Naive thymus-derived CD4-positive, alpha-beta T cell (primary cell): ENCODE results near the gene ARL11. TPM values are rescaled to one million over a fixed set of nuclear protein-coding genes. Genes with fewer than 3 reads are reported as not detected.
"Not testable (repeated sequence)": the region's sequence is repeated elsewhere in the genome, so short reads cannot be mapped to it uniquely, and the experiment has no call there.

Experiments
- ATAC-seq: fragments of 150-1000 bp; cut with Tn5 transposase; 2 replicates; pipeline ENCODE4 v1.10.0; 2021; ENCODE audit warnings: mild to moderate bottlenecking, moderate library complexity
- CTCF ChIA-PET: fragments of 350-600 bp; sonication (Branson Sonifier 250); formaldehyde crosslinking; loops from one replicate; lab custom pipeline; 2021; ENCODE audit warnings: antibody characterized with exemption; lab: Charles Lee
- POLR2A ChIA-PET: fragments of 350-600 bp; sonication (Branson Sonifier 250); formaldehyde crosslinking; loops from one replicate; lab custom pipeline; 2021; ENCODE audit warnings: antibody characterized with exemption, inconsistent platforms; lab: Charles Lee
- DNase-seq, 9 donors: peaks; one replicate each; pipeline versions ENCODE4 v3.0.0 to v3.0.0-alpha.2; 2020 to 2022; ENCODE audit warnings: mixed read lengths in 1 of 9
- H3K27ac ChIP-seq: one replicate; pipeline ENCODE4 v1.7.0; 2013; ENCODE audit warnings: mild to moderate bottlenecking, low read depth, low read length, moderate library complexity
- H3K27me3 ChIP-seq, 2 donors: one replicate each; pipeline ENCODE4 v1.7.0; 2013; ENCODE audit warnings: low read length in 2 of 2, mild to moderate bottlenecking in 2 of 2, moderate library complexity in 2 of 2; ENCODE audit not compliant: control insufficient read depth in 2 of 2, insufficient read depth in 2 of 2
- H3K36me3 ChIP-seq, 3 experiments: 1 replicate in 2 of 3; 2 replicates in 1 of 3; pipeline ENCODE4 v1.7.0; 2013; ENCODE audit warnings: low read length in 3 of 3, mild to moderate bottlenecking in 3 of 3, moderate library complexity in 1 of 3; ENCODE audit not compliant: insufficient read depth in 3 of 3, control insufficient read depth in 2 of 3
- H3K4me1 ChIP-seq, 2 donors: one replicate each; pipeline ENCODE4 v1.7.0; 2013; ENCODE audit warnings: low read length in 2 of 2, mild to moderate bottlenecking in 2 of 2, moderate library complexity in 1 of 2; ENCODE audit not compliant: control insufficient read depth in 2 of 2, insufficient read depth in 2 of 2
- H3K4me3 ChIP-seq: 2 replicates; pipeline ENCODE4 v1.7.0; 2013; ENCODE audit warnings: mild to moderate bottlenecking, low read length
- H3K9me3 ChIP-seq, 3 experiments: 1 replicate in 2 of 3; 2 replicates in 1 of 3; pipeline ENCODE4 v1.7.0; 2013; ENCODE audit warnings: low read length in 3 of 3; ENCODE audit not compliant: control insufficient read depth in 2 of 3
- H3K27ac Mint-ChIP-seq, 9 donors: one replicate each; pipeline ENCODE4 v1.8.0; 2020 to 2022; ENCODE audit warnings: mixed read lengths in 9 of 9, mild to moderate bottlenecking in 8 of 9, moderate library complexity in 5 of 9, inconsistent platforms in 2 of 9
- H3K27me3 Mint-ChIP-seq, 5 donors: one replicate each; pipeline ENCODE4 v1.8.0; 2021 to 2022; ENCODE audit warnings: mixed read lengths in 5 of 5, mild to moderate bottlenecking in 1 of 5
- H3K36me3 Mint-ChIP-seq, 5 donors: one replicate each; pipeline ENCODE4 v1.8.0; 2020 to 2022; ENCODE audit warnings: mixed read lengths in 5 of 5, mild to moderate bottlenecking in 3 of 5, inconsistent platforms in 1 of 5
- H3K4me1 Mint-ChIP-seq, 7 donors: one replicate each; pipeline ENCODE4 v1.8.0; 2020 to 2022; ENCODE audit warnings: mixed read lengths in 7 of 7, mild to moderate bottlenecking in 3 of 7, inconsistent platforms in 1 of 7
- H3K4me3 Mint-ChIP-seq, 10 donors: one replicate each; pipeline ENCODE4 v1.8.0; 2020 to 2022; ENCODE audit warnings: mild to moderate bottlenecking in 10 of 10, mixed read lengths in 10 of 10, moderate library complexity in 6 of 10, inconsistent platforms in 2 of 10
- H3K9me3 Mint-ChIP-seq, 11 donors: one replicate each; pipeline ENCODE4 v1.8.0; 2020 to 2022; ENCODE audit warnings: mixed read lengths in 11 of 11, mild to moderate bottlenecking in 4 of 11, inconsistent platforms in 1 of 11, moderate library complexity in 1 of 11
- intact Hi-C, 2 donors: fragments of 100-400 bp; cut with micrococcal nuclease; formaldehyde crosslinking; loops; one replicate each; pipeline ENCODE4 v1.15.1; 2023
- polyA plus RNA-seq, 2 donors: library from polyadenylated mRNA; unstranded; fragments of 300-500 nt; fragmentation: Illumina TruSeq; gene quantifications; one replicate each; pipeline ENCODE4 v1.2.3, GENCODE V29; 2021
- total RNA-seq, 6 experiments: library from RNA in 5 of 6; stranded (reverse) in 5 of 6; gene quantifications; 1 replicate in 5 of 6; 2 replicates in 1 of 6; pipeline ENCODE4 v1.2.3 and lab custom pipeline; 2021 to 2026

The ARL11 gene
- total and polyA plus RNA-seq, 7 experiments from 2014 or later: 0.30 to 3.4 (median 0.92) TPM

DNA sequence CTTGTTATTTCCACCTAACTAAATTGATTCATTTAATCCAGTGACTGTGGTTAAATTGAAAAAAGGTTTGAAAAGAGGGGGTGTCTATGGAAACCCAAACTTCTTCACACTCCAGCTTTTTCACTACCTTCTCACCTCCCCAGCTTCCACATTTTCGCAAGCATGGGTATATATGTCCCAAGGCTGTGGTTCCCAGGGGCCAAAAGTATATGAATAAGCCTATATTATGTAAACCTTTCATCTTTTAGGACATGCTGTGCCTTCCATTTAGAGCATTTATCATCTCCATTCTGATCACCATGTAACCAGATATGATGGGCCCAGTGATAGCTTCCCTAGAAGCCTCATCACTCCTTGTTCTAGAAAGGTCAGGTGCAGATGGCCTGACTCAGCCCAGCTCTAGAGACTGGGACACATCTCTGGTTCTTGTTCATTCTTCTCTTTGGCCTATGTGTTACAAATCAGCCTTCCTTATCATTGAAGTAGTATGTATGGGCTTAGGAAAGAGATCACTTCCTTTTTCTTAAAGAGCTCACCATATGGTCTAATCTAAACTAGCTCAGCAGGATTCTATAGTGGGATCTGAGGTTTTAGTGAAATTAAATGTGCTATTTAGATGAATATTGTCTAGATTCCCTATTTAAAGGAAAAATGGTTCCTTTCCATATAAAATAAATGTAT lies 19.5 kb upstream of the ARL11 start:
- ChIA-PET POLR2A (no interaction called here), CTCF (interaction anchor here (0.7 to 1.1 kb wide), 5 partner anchors 16 to 1482 kb away, joined by 3 to 5 read pairs (median 4); no protein-coding TSS in a partner anchor)
- H3K36me3 ChIP-seq: no peaks in the 10 kb centered on the region
- Mint-ChIP-seq H3K36me3 (peaks cover 0 to 3% (median 0%) of the 10 kb centered on the region in 5 donors), H3K27ac (no peak overlapping the region), H3K27me3 (peaks cover 0 to 10% (median 0%) of the 10 kb centered on the region in 5 donors), H3K9me3 (peaks cover 0 to 16% (median 4%) of the 10 kb centered on the region in 11 donors), H3K4me3 (no peak overlapping the region), H3K4me1 (peaks cover 0 to 7% (median 4%) of the 10 kb centered on the region in 7 donors)
- no peaks in the 10 kb centered on the region for H3K27me3 ChIP-seq
- no peak overlapping the region for H3K4me3 ChIP-seq
- intact Hi-C loops: loop anchor here in 1 of 2 donors (5.0 kb wide), 2 partner anchors 66 to 1011 kb away; no protein-coding TSS in a partner anchor
- H3K4me1 ChIP-seq: no peaks in the 10 kb centered on the region
- DNase-seq: no peak
- H3K9me3 ChIP-seq: no peaks in the 10 kb centered on the region
- no peak for ATAC-seq
- H3K27ac ChIP-seq: no peak overlapping the region

DNA sequence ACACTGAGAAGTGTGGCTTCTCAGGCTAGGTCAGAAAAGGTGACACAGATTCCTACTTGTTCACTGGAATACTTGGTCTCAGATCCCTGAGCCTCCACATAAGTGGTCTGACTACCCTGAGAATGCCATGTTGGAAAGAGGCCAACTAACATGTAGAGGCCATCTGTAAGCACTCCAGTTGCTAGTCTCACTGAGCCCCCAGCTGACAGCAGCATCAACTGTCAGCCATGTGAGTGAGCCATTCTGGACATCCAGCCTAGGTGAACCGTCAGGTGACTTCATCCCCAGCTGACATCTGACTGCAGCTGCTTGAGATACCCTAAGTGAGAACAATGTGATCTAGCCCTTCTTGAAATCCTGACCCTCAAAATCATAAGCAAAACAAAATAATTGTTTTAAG lies 18.1 kb upstream of the ARL11 start:
- no peak overlapping the region for H3K4me3 Mint-ChIP-seq
- CTCF ChIA-PET: no interaction called here
- no peaks in the 10 kb centered on the region for H3K36me3 ChIP-seq
- H3K27me3 Mint-ChIP-seq: peaks cover 0 to 10% (median 0%) of the 10 kb centered on the region in 5 donors
- H3K27ac Mint-ChIP-seq: no peak overlapping the region
- peaks cover 0 to 6% (median 3%) of the 10 kb centered on the region in 7 donors for H3K4me1 Mint-ChIP-seq
- no peaks in the 10 kb centered on the region for H3K27me3 ChIP-seq
- DNase-seq (no peak), ATAC-seq (no peak)
- intact Hi-C loops: no loop called here
- H3K4me3 ChIP-seq: no peak overlapping the region
- H3K36me3 Mint-ChIP-seq: peaks cover 0 to 3% (median 0%) of the 10 kb centered on the region in 5 donors
- POLR2A ChIA-PET: no interaction called here
- no peak overlapping the region for H3K27ac ChIP-seq
- H3K9me3 ChIP-seq: no peaks in the 10 kb centered on the region
- peaks cover 0 to 16% (median 4%) of the 10 kb centered on the region in 11 donors for H3K9me3 Mint-ChIP-seq
- no peaks in the 10 kb centered on the region for H3K4me1 ChIP-seq

DNA sequence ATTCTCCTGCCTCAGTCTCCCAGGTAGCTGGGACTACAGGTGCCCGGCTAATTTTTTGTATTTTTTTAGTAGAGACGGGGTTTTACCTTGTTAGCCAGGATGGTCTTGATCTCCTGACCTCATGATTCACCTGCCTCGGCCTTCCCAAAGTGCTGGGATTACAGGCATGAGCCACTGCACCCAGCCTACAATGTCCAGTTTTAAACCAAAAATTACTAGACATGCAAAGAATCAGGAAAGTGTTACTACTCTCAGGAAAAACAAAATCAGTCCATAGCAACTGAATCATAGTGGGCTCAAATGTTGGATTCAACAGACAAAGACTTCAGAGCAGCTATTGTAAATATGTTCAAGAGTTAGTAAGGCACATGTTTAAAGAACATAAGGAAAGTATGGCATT lies 16.3 kb upstream of the ARL11 start:
- H3K4me1 Mint-ChIP-seq, H3K27ac Mint-ChIP-seq, DNase-seq, ATAC-seq, POLR2A ChIA-PET, H3K9me3 ChIP-seq, H3K36me3 Mint-ChIP-seq, intact Hi-C loops, H3K27ac ChIP-seq, H3K4me3 ChIP-seq, H3K36me3 ChIP-seq, H3K27me3 ChIP-seq, H3K4me3 Mint-ChIP-seq, H3K4me1 ChIP-seq: not testable (repeated sequence)
- Mint-ChIP-seq H3K27me3 (peaks cover 0 to 12% (median 0%) of the 10 kb centered on the region in 5 donors), H3K9me3 (peaks cover 0 to 16% (median 4%) of the 10 kb centered on the region in 11 donors)
- CTCF ChIA-PET: interaction anchor here (0.6 to 1.6 kb wide), 3 partner anchors 30 to 167 kb away, joined by 3 to 4 read pairs (median 3); partner anchors contain the start of gene SETDB2

DNA sequence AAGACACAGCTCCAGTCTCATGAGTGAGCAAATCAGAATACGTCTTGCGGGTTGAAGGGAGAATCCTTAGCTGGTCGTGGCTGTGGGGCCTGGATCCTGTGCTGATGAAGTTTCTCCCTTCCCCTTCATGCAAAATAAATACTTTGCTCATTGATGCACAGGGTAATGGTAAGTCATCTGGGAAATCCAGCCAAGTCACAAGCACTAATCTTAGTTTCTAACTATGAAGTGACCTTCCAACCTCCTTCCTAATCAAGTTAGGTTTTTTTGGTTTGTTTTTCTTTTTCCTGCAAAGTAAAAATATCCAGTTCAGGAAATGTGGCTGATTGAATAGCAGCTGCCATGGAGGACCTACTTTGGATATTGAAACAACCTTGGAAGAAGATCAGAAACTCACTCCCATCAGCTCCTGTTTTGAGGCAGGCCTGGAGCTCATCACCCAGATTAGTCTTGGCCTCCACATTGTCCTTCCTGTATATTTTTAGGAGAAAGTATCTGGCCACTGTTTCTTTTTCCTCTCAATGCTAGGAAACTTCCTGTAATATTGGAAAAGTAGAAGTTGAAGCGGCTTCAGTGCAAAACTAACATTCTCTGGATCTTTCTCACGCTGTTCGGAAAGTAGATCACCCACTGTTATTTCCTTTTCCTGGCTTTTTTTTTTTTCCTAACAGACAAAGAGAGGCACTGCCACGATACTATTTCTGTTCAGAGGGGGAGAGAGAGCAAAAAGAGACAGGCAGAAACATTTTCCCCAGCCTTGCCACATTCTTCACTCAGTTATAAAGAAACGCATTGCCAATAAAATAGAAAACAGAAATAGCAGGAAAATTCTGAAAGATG lies 12.3 kb upstream of the ARL11 start:
- Histone ChIP-seq H3K4me1 (no peaks in the 10 kb centered on the region), H3K27me3 (no peaks in the 10 kb centered on the region), H3K27ac (no peak overlapping the region), H3K36me3 (no peaks in the 10 kb centered on the region), H3K9me3 (no peaks in the 10 kb centered on the region), H3K4me3 (no peak overlapping the region)
- POLR2A ChIA-PET: no interaction called here
- intact Hi-C loops: no loop called here
- DNase-seq: no peak
- peaks cover 0 to 8% (median 3%) of the 10 kb centered on the region in 5 donors for H3K27me3 Mint-ChIP-seq
- no peak overlapping the region for H3K27ac Mint-ChIP-seq
- H3K36me3 Mint-ChIP-seq: peaks cover 0 to 3% (median 0%) of the 10 kb centered on the region in 5 donors
- H3K9me3 Mint-ChIP-seq: peaks cover 0 to 14% (median 4%) of the 10 kb centered on the region in 11 donors
- H3K4me1 Mint-ChIP-seq: peaks cover 0 to 5% (median 0%) of the 10 kb centered on the region in 7 donors
- no peak for ATAC-seq
- H3K4me3 Mint-ChIP-seq: no peak overlapping the region
- CTCF ChIA-PET: interaction anchor here (0.6 kb wide), 1 partner anchor 13 kb away, joined by 6 read pairs; no protein-coding TSS in a partner anchor

DNA sequence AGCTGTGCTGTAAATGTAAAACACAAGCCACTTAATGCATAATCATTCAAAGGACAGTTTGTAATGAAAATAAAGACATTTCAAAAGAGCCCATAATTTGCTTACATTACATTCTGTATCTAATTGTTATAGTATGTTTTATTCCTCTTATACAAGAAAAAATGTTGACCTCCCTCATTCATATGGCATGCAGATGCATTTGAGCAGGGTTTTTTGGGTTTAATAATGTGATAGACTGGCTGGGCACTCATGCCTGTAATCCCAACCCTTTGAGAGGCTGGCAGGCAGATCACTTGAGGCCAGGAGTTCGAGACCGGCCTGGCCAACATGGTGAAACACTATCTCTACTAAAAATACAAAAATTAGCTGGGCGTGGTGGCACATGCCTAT lies 11.6 kb upstream of the ARL11 start:
- Mint-ChIP-seq H3K36me3 (no peaks in the 10 kb centered on the region), H3K4me3 (no peak overlapping the region), H3K27me3 (peaks cover 0 to 10% (median 3%) of the 10 kb centered on the region in 5 donors), H3K9me3 (peaks cover 0 to 8% (median 4%) of the 10 kb centered on the region in 11 donors), H3K27ac (no peak overlapping the region), H3K4me1 (peaks cover 0 to 5% (median 0%) of the 10 kb centered on the region in 7 donors)
- Histone ChIP-seq H3K4me3 (no peak overlapping the region), H3K27me3 (no peaks in the 10 kb centered on the region), H3K27ac (no peak overlapping the region), H3K36me3 (no peaks in the 10 kb centered on the region), H3K4me1 (no peaks in the 10 kb centered on the region), H3K9me3 (no peaks in the 10 kb centered on the region)
- POLR2A ChIA-PET: no interaction called here
- ATAC-seq: no peak
- intact Hi-C loops: no loop called here
- no peak for DNase-seq
- CTCF ChIA-PET: interaction anchor here (0.6 kb wide), 1 partner anchor 14 kb away, joined by 6 read pairs; no protein-coding TSS in a partner anchor

DNA sequence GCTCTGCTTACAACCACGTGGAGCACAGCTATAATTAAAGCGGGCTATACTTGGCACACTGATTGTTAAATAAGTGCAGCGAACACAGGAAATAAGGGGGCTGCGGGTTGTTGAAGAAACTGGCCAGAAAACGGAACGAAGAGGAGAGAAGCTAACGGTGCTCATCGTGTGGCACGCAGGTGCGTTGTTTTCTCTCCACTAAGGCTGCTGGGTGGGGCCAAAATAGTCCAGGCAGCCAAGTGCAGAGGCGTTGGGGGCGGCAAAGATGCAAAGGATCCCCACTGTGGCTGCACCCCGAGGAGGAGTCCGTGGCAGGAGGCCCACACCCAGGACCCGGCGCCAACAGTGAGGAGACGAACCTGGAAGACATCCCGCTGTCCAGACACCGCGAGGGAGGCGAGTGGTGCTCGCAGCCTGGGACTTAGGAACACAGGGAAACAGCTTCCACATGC lies 8.1 kb upstream of the ARL11 start:
- ATAC-seq: no peak
- H3K27ac Mint-ChIP-seq: no peak overlapping the region
- H3K4me3 ChIP-seq: no peak overlapping the region

More for the DNA sequence above, 8.1 kb upstream of the ARL11 start:
- peak overlapping the region in 8 of 10 donors; percentile 37 to 73 (median 54) for H3K4me3 Mint-ChIP-seq
- peaks cover 0 to 7% (median 3%) of the 10 kb centered on the region in 5 donors for H3K27me3 Mint-ChIP-seq
- H3K9me3 Mint-ChIP-seq: no peaks in the 10 kb centered on the region
- H3K27ac ChIP-seq: no peak overlapping the region
- no peaks in the 10 kb centered on the region for H3K36me3 Mint-ChIP-seq
- no peaks in the 10 kb centered on the region for H3K36me3 ChIP-seq
- H3K4me1 ChIP-seq: no peaks in the 10 kb centered on the region
- CTCF ChIA-PET: interaction anchor here (0.6 kb wide), 1 partner anchor 58 kb away, joined by 6 read pairs; no protein-coding TSS in a partner anchor
- no peaks in the 10 kb centered on the region for H3K9me3 ChIP-seq
- POLR2A ChIA-PET: interaction anchor here (0.6 kb wide), 1 partner anchor 466 kb away, joined by 3 read pairs; no protein-coding TSS in a partner anchor
- no peak for DNase-seq
- peaks cover 0 to 5% (median 0%) of the 10 kb centered on the region in 7 donors for H3K4me1 Mint-ChIP-seq
- H3K27me3 ChIP-seq: no peaks in the 10 kb centered on the region
- intact Hi-C loops: no loop called here
